RPMI7951 (cell line): Measurements from ENCODE around the gene RAD51. TPM values are rescaled to one million over a fixed set of nuclear protein-coding genes. Genes with fewer than 3 reads are reported as not detected.

Experiments used
- total RNA-seq: library from RNA; depleted of rRNA; stranded (reverse); fragments of >200 nt; shearing (Covaris generic); gene quantifications from 2 replicates; pipeline ENCODE4 v1.2.3, GENCODE V29; 2014; rRNA removed

The RAD51 gene
- total RNA-seq, 1 experiment from 2014 or later, result 13.8 TPM

Other genes starting within 250 kb of the RAD51 start
- gene CHST14, start 224.2 kb upstream of the RAD51 start, total RNA-seq, result 27.1 and 29.3 TPM in 2 replicates
- gene CCDC32, start 130.1 kb upstream of the RAD51 start, total RNA-seq, result 24.8 and 53.7 TPM in 2 replicates
- 12.2 and 13.2 TPM in 2 replicates for gene RPUSD2, start 125.9 kb upstream of the RAD51 start, total RNA-seq
- gene KNL1, start 100.9 kb upstream of the RAD51 start, total RNA-seq, result 69.5 and 90.1 TPM in 2 replicates
- gene RMDN3, start 60.1 kb downstream of the RAD51 start, total RNA-seq, result 13.6 and 17.0 TPM in 2 replicates
- gene GCHFR, start 68.9 kb downstream of the RAD51 start, total RNA-seq, result 4.6 and 6.1 TPM in 2 replicates
- not detected in 2 replicates for gene C15orf62, start 74.8 kb downstream of the RAD51 start, total RNA-seq
- 38.3 and 54.4 TPM in 2 replicates for gene ZFYVE19, start 111.9 kb downstream of the RAD51 start, total RNA-seq
- gene DNAJC17, start 112.3 kb downstream of the RAD51 start, total RNA-seq, result 36.3 and 36.9 TPM in 2 replicates
- gene PPP1R14D, start 133.5 kb downstream of the RAD51 start, total RNA-seq, result not detected in 2 replicates
- not detected in 2 replicates for gene SPINT1, start 148.9 kb downstream of the RAD51 start, total RNA-seq
- gene RHOV, start 179.1 kb downstream of the RAD51 start, total RNA-seq, result 0.12 and 0.20 TPM in 2 replicates
- gene VPS18, start 199.3 kb downstream of the RAD51 start, total RNA-seq, result 14.9 and 18.4 TPM in 2 replicates
- 2.5 and 2.6 TPM in 2 replicates for gene DLL4, start 234.2 kb downstream of the RAD51 start, total RNA-seq